ENCODE results near the gene NF1.

- TF ChIP-seq CTCF (IDR thresholded peaks at IDR 0.05; ENCODE audit: low read depth, low read length) (no peak), EZH2phosphoT487 (IDR thresholded peaks at IDR 0.05; ENCODE audit: low read depth) (no peak)
These were observed 245.3 kb downstream of the NF1 start for GRCh38 chr17:31339906-31340661.

Measured in OCI-LY3 (cell line).